A549 (cell line): ENCODE data around the gene FRMD8. TPM values are rescaled to one million over a fixed set of nuclear protein-coding genes. Genes with fewer than 3 reads are reported as not detected.

Source experiments
- ATAC-seq, 2 experiments: fragments of 200-7000 bp in 1 of 2; fragments of >200 bp in 1 of 2; cut with Nextera tagmentation in 1 of 2; cut with Tn5 transposase in 1 of 2; 3 replicates each; pipeline versions ENCODE4 v1.8.0 to v1.9.1; 2018 to 2020; ENCODE audit warnings: mild to moderate bottlenecking in 1 of 2, moderate library complexity in 1 of 2
- CTCF ChIA-PET: fragments of 300-600 bp; sonication (Branson Sonifier 250); formaldehyde crosslinking; extraction: SDS; loops from one replicate; lab custom pipeline; 2021; ENCODE audit warnings: antibody characterized with exemption, inconsistent platforms; lab: Yijun Ruan, JAX
- POLR2A ChIA-PET: fragments of 350-600 bp; formaldehyde crosslinking; extraction: SDS; loops from one replicate; lab custom pipeline; 2021; ENCODE audit warnings: antibody characterized with exemption, inconsistent platforms; lab: Yijun Ruan, JAX
- DNase-seq, 2 experiments: peaks; one replicate each; pipeline versions ENCODE4 v3.0.0 to v3.0.0-alpha.2; 2011 to 2016; ENCODE audit warnings: low read depth in 1 of 2, low spot score in 1 of 2
- FAIRE-seq: peaks from 2 replicates; lab custom pipeline; 2011; peaks lifted over from hg19 to GRCh38; lab: Jason Lieb, UNC
- H3K27ac ChIP-seq, 2 experiments: fragments of >200 bp; sonication (Bioruptor Twin); formaldehyde crosslinking; 3 replicates each; pipeline ENCODE4 v1.5.1; 2016 to 2017
- H3K4me1 ChIP-seq: fragments of >200 bp; sonication (Bioruptor Twin); formaldehyde crosslinking; 3 replicates; pipeline ENCODE4 v1.6.1; 2016
- H3K4me2 ChIP-seq: fragments of >200 bp; sonication (Bioruptor Twin); formaldehyde crosslinking; 3 replicates; pipeline ENCODE4 v1.6.1; 2016
- H3K4me3 ChIP-seq: fragments of >200 bp; sonication (Bioruptor Twin); formaldehyde crosslinking; 3 replicates; pipeline ENCODE4 v1.5.1; 2016
- H3K9me3 ChIP-seq: fragments of >200 bp; sonication (Bioruptor Twin); formaldehyde crosslinking; 3 replicates; pipeline ENCODE4 v1.6.1; 2016
- ATOH8 ChIP-seq: fragments of 250-450 bp; sonication (Bioruptor Pico); IDR thresholded peaks from 2 replicates; pipeline ENCODE4 v1.5.0; 2020; ENCODE audit warnings: low read depth, mild to moderate bottlenecking, moderate library complexity
- BHLHE40 ChIP-seq: IDR thresholded peaks from 2 replicates; pipeline ENCODE4 v1.6.1; 2012; ENCODE audit warnings: low read depth, low read length, inconsistent platforms
- CBX2 ChIP-seq: fragments of 200-600 bp; sonication (generic); IDR thresholded peaks from 2 replicates; pipeline ENCODE4 v1.6.1; 2016; ENCODE audit warnings: low read depth, mild to moderate bottlenecking, borderline replicate concordance
- CBX8 ChIP-seq: fragments of 200-600 bp; sonication (generic); IDR thresholded peaks from 2 replicates; pipeline ENCODE4 v1.6.1; 2016
- CEBPB ChIP-seq, 2 experiments: fragments of >200 bp in 1 of 2; sonication (Bioruptor Twin) in 1 of 2; formaldehyde crosslinking in 1 of 2; IDR thresholded peaks; 2 replicates each; pipeline ENCODE4 v1.6.1; 2012 to 2016
- CHD4 ChIP-seq: fragments of 200-600 bp; sonication (generic); IDR thresholded peaks from 2 replicates; pipeline ENCODE4 v1.6.1; 2016; ENCODE audit warnings: antibody characterized with exemption, mild to moderate bottlenecking, borderline replicate concordance
- EHMT2 ChIP-seq: fragments of 200-600 bp; sonication (generic); IDR thresholded peaks from 2 replicates; pipeline ENCODE4 v1.6.1; 2016; ENCODE audit warnings: antibody characterized with exemption, low read depth, mild to moderate bottlenecking, moderate library complexity
- EP300 ChIP-seq, 2 experiments: fragments of >200 bp; sonication (Bioruptor Twin); formaldehyde crosslinking; IDR thresholded peaks; 2 replicates in 1 of 2; 3 replicates in 1 of 2; pipeline ENCODE4 v1.6.1; 2016 to 2017
- ESRRA ChIP-seq: fragments of 150-350 bp; IDR thresholded peaks from 2 replicates; pipeline ENCODE4 v1.6.1; 2014; ENCODE audit warnings: mild to moderate bottlenecking, low read length, borderline replicate concordance
- HES2 ChIP-seq: fragments of >200 bp; sonication (Bioruptor Twin); formaldehyde crosslinking; IDR thresholded peaks from 2 replicates; pipeline ENCODE4 v1.6.1; 2016
- HOXB13 ChIP-seq: fragments of 250-450 bp; sonication (Bioruptor Pico); IDR thresholded peaks from 2 replicates; pipeline ENCODE4 v1.5.0; 2020; ENCODE audit warnings: low read depth, mild to moderate bottlenecking, moderate library complexity
- KDM5A ChIP-seq: fragments of 200-600 bp; sonication (generic); IDR thresholded peaks from 2 replicates; pipeline ENCODE4 v1.6.1; 2016; ENCODE audit warnings: antibody characterized with exemption, mild to moderate bottlenecking
- NFE2L2 ChIP-seq: fragments of 150-350 bp; conservative IDR thresholded peaks from 2 replicates; pipeline ENCODE4 v1.6.1; 2014; ENCODE audit warnings: low read length
- NPAS2 ChIP-seq: fragments of 250-450 bp; sonication (Bioruptor Pico); IDR thresholded peaks from 2 replicates; pipeline ENCODE4 v1.8.0; 2022; ENCODE audit warnings: mild to moderate bottlenecking, moderate library complexity, borderline replicate concordance
- PHF8 ChIP-seq: fragments of 200-600 bp; sonication (generic); IDR thresholded peaks from 2 replicates; pipeline ENCODE4 v1.6.1; 2016; ENCODE audit warnings: low read depth, mild to moderate bottlenecking, antibody characterized with exemption, moderate library complexity, borderline replicate concordance
- POLR2A ChIP-seq: IDR thresholded peaks from 2 replicates; pipeline ENCODE4 v1.6.1; 2012; ENCODE audit warnings: mild to moderate bottlenecking, low read length
- RAD21 ChIP-seq, 2 experiments: fragments of >200 bp in 1 of 2; sonication (Bioruptor Twin) in 1 of 2; formaldehyde crosslinking in 1 of 2; IDR thresholded peaks in 1 of 2; conservative IDR thresholded peaks in 1 of 2; 2 replicates in 1 of 2; 3 replicates in 1 of 2; pipeline ENCODE4 v1.6.1; 2012 to 2018; ENCODE audit warnings: inconsistent platforms in 1 of 2
- RFX5 ChIP-seq: fragments of 450-650 bp; IDR thresholded peaks from 2 replicates; pipeline ENCODE4 v1.7.1; 2014; ENCODE audit warnings: antibody characterized with exemption, mild to moderate bottlenecking, moderate library complexity
- SREBF2 ChIP-seq: fragments of 450-650 bp; IDR thresholded peaks from 2 replicates; pipeline ENCODE4 v1.6.1; 2014; ENCODE audit warnings: mild to moderate bottlenecking, moderate library complexity
- ZFP36 ChIP-seq: fragments of 450-650 bp; IDR thresholded peaks from 2 replicates; pipeline ENCODE4 v1.6.1; 2014; ENCODE audit warnings: borderline replicate concordance; ENCODE audit not compliant: partially characterized antibody
- ZNF302 ChIP-seq: fragments of 250-450 bp; sonication (Bioruptor Pico); IDR thresholded peaks from 2 replicates; pipeline ENCODE4 v1.9.0; 2021; ENCODE audit warnings: inconsistent platforms, mild to moderate bottlenecking, moderate library complexity
- ZSCAN20 ChIP-seq: fragments of 250-450 bp; sonication (Bioruptor Pico); IDR thresholded peaks from 2 replicates; pipeline ENCODE4 v1.8.0; 2022; ENCODE audit warnings: mild to moderate bottlenecking, moderate library complexity
- WGBS: methylation state at CpG from one replicate; pipeline ENCODE4 v1.1.6; 2017; ENCODE audit errors: missing lambda C conversion rate; 5-methylcytosine and 5-hydroxymethylcytosine counted together
- polyA plus RNA-seq, 4 experiments: library from polyadenylated mRNA; depleted of rRNA in 3 of 4; stranded (reverse); fragments of >200 nt; fragmentation: RNase III in 1 of 4; extraction: RNeasy Plus Mini Kit Qiagen cat#74134 plus additional on column Dnase treatment in 1 of 4; gene quantifications; 2 replicates in 3 of 4; 3 replicates in 1 of 4; pipeline ENCODE4 v1.2.3, GENCODE V29; 2011 to 2017
- TF ChIP-seq, protein P1 (sequence below): fragments of >200 bp; sonication (Bioruptor Twin); formaldehyde crosslinking; IDR thresholded peaks from 3 replicates; pipeline ENCODE4 v1.6.1; 2016
- TF ChIP-seq, protein P2 (sequence below): fragments of >200 bp; sonication (Bioruptor Twin); formaldehyde crosslinking; IDR thresholded peaks from 3 replicates; pipeline ENCODE4 v1.5.1; 2016
- TF ChIP-seq, protein P3 (sequence below): fragments of 150-350 bp; IDR thresholded peaks from 2 replicates; pipeline ENCODE4 v1.6.1; 2014; ENCODE audit warnings: low read depth, mild to moderate bottlenecking, low read length

The FRMD8 gene
- polyA plus RNA-seq, 2 of the 4 experiments (the other 2 are of a cell fraction), result 12.9 to 20.0 TPM

- TF ChIP-seq ZNF302 (no peak), PHF8 (no peak), NPAS2 (CRISPR knock-in tag) (no peak), CEBPB (IDR thresholded peaks at IDR 0.05) (no peak)
- H3K4me3 ChIP-seq, result no peak overlapping the region
- no peaks in the 10 kb centered on the region for H3K9me3 ChIP-seq
- DNase-seq (no peak), FAIRE-seq (no peak), ATAC-seq (no peak)
- H3K4me2 ChIP-seq, result no peak overlapping the region
- POLR2A ChIA-PET, result no interaction called here
- 83% methylated on average over 13 of the region's 13 CpGs for WGBS
- H3K4me1 ChIP-seq, result peaks cover 39% of the 10 kb centered on the region; the same call in 2 of the 3 replicates
- H3K27ac ChIP-seq, result peak overlapping the region in 1 of 2 experiments; percentile 17; a peak in 1 of 6 replicates
- CTCF ChIA-PET, result interaction anchor here (1.0 to 2.9 kb wide), 6 partner anchors 8 to 118 kb away, joined by 3 to 9 read pairs (median 5); partner anchors contain the start of gene SLC25A45
Measured at GRCh38 chr11:65392186-65392829, 5.9 kb downstream of the FRMD8 start.

DNA sequence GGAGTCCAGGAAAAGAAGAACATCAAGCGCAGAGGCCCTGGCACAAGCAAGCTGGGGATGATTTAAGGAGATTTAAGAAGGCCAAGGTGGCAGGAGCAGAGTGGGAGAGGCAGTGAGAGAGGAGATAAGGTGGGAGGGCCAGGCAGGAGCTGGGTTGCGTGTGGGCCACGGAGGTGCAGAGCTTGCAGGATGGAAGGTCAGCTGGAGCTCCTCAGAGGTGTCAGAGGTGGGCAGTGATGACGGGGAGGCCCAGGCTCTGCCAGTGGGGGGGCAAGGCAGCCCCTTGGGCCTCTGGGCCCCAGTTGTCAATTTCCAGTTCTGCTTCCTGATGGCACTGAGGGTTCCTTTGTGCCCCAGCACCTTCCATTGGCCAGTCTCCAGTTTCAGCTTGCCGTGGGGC, 6.5 kb downstream of the FRMD8 start:
- DNase-seq (no peak), ATAC-seq (no peak), FAIRE-seq (no peak)
- no peak overlapping the region for H3K27ac ChIP-seq
- ChIA-PET CTCF (interaction anchor here (1.2 to 2.9 kb wide), 6 partner anchors 10 to 117 kb away, joined by 3 to 9 read pairs (median 6); partner anchors contain the start of gene SLC25A45), POLR2A (no interaction called here)
- H3K4me1 ChIP-seq, result peaks cover 33% of the 10 kb centered on the region; the same call in 2 of the 3 replicates
- no peak for TF ChIP-seq ESRRA
- no peak for TF ChIP-seq POLR2A
- no peak for TF ChIP-seq CBX2
- TF ChIP-seq HES2, result no peak
- TF ChIP-seq RAD21 (conservative IDR thresholded peaks at IDR 0.05 in 1 of 2, IDR thresholded peaks at IDR 0.05 in 1 of 2), result no peak
- no peak for TF ChIP-seq NFE2L2
- no peak for TF ChIP-seq RFX5
- no peak overlapping the region for H3K4me3 ChIP-seq
- WGBS, result 96% methylated on average over 5 of the region's 5 CpGs
- H3K4me2 ChIP-seq, result no peak overlapping the region
- no peaks in the 10 kb centered on the region for H3K9me3 ChIP-seq

GRCh38 chr11:65393513-65394079, 7.2 kb downstream of the FRMD8 start:
- H3K4me2 ChIP-seq, result no peak overlapping the region
- no peak overlapping the region for H3K4me3 ChIP-seq
- peaks cover 26% of the 10 kb centered on the region; the same call in 2 of the 3 replicates for H3K4me1 ChIP-seq
- DNase-seq (no peak), ATAC-seq (no peak), FAIRE-seq (no peak)
- WGBS, result 90% methylated on average over 15 of the region's 17 CpGs
- no peak for TF ChIP-seq NPAS2 (CRISPR knock-in tag)
- TF ChIP-seq RFX5, result no peak
- no peak for TF ChIP-seq SREBF2
- TF ChIP-seq, protein P1, sequence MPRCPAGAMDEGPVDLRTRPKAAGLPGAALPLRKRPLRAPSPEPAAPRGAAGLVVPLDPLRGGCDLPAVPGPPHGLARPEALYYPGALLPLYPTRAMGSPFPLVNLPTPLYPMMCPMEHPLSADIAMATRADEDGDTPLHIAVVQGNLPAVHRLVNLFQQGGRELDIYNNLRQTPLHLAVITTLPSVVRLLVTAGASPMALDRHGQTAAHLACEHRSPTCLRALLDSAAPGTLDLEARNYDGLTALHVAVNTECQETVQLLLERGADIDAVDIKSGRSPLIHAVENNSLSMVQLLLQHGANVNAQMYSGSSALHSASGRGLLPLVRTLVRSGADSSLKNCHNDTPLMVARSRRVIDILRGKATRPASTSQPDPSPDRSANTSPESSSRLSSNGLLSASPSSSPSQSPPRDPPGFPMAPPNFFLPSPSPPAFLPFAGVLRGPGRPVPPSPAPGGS, result no peak
- TF ChIP-seq, protein P2, sequence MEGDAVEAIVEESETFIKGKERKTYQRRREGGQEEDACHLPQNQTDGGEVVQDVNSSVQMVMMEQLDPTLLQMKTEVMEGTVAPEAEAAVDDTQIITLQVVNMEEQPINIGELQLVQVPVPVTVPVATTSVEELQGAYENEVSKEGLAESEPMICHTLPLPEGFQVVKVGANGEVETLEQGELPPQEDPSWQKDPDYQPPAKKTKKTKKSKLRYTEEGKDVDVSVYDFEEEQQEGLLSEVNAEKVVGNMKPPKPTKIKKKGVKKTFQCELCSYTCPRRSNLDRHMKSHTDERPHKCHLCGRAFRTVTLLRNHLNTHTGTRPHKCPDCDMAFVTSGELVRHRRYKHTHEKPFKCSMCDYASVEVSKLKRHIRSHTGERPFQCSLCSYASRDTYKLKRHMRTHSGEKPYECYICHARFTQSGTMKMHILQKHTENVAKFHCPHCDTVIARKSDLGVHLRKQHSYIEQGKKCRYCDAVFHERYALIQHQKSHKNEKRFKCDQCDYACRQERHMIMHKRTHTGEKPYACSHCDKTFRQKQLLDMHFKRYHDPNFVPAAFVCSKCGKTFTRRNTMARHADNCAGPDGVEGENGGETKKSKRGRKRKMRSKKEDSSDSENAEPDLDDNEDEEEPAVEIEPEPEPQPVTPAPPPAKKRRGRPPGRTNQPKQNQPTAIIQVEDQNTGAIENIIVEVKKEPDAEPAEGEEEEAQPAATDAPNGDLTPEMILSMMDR, result no peak
- no peak for TF ChIP-seq CBX8
- no peak for TF ChIP-seq ZSCAN20 (CRISPR knock-in tag)
- no peak for TF ChIP-seq ZFP36
- TF ChIP-seq, protein P3, sequence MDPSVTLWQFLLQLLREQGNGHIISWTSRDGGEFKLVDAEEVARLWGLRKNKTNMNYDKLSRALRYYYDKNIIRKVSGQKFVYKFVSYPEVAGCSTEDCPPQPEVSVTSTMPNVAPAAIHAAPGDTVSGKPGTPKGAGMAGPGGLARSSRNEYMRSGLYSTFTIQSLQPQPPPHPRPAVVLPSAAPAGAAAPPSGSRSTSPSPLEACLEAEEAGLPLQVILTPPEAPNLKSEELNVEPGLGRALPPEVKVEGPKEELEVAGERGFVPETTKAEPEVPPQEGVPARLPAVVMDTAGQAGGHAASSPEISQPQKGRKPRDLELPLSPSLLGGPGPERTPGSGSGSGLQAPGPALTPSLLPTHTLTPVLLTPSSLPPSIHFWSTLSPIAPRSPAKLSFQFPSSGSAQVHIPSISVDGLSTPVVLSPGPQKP, result no peak
- no peak for TF ChIP-seq HOXB13 (CRISPR knock-in tag)
- TF ChIP-seq EHMT2, result no peak
- TF ChIP-seq HES2, result no peak
- no peak for TF ChIP-seq ATOH8
- no peak for TF ChIP-seq CHD4
- no peak for TF ChIP-seq EP300 (IDR thresholded peaks at IDR 0.05)
- no peak for TF ChIP-seq KDM5A
- TF ChIP-seq BHLHE40, result no peak
- H3K27ac ChIP-seq, result no peak overlapping the region
- POLR2A ChIA-PET, result no interaction called here
- CTCF ChIA-PET, result interaction anchor here (0.7 to 2.9 kb wide), 7 partner anchors 9 to 117 kb away, joined by 3 to 9 read pairs (median 5); partner anchors contain the start of gene SLC25A45
- H3K9me3 ChIP-seq, result no peaks in the 10 kb centered on the region
